ENCODE data around the gene SEMA5A.

The SEMA5A gene

DNA sequence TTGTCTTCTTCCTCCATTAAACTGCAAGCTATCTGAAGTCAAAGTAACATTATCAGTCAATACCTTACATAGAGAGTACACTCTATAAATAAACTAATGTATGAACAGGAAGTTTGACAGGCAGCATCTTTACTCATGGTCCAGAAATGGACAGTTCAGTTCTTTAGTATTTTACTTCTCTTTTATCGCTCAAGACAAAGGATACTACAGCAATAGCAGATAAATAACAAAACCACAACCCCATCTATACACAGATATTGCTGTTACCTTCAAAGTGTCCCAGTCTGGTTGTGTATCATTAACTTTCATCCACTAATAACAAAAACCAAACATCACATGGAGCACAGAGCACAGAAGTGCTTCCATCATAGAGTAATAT is 46.4 kb downstream of the SEMA5A start:
- H3K36me3 ChIP-seq (ENCODE audit: control insufficient read depth, insufficient read depth, low read length), result no peaks in the 10 kb centered on the region
- H3K27ac ChIP-seq (ENCODE audit: low read depth, low read length), result no peak overlapping the region
- H3K4me3 ChIP-seq (ENCODE audit: low read length), result no peak overlapping the region
- H3K9ac ChIP-seq (ENCODE audit: low read length), result no peak overlapping the region
- H3K27me3 ChIP-seq (ENCODE audit: control insufficient read depth, insufficient read depth, low read length), result no peaks in the 10 kb centered on the region
- H3K4me1 ChIP-seq (ENCODE audit: control insufficient read depth, insufficient read depth, low read length), result no peaks in the 10 kb centered on the region

DNA sequence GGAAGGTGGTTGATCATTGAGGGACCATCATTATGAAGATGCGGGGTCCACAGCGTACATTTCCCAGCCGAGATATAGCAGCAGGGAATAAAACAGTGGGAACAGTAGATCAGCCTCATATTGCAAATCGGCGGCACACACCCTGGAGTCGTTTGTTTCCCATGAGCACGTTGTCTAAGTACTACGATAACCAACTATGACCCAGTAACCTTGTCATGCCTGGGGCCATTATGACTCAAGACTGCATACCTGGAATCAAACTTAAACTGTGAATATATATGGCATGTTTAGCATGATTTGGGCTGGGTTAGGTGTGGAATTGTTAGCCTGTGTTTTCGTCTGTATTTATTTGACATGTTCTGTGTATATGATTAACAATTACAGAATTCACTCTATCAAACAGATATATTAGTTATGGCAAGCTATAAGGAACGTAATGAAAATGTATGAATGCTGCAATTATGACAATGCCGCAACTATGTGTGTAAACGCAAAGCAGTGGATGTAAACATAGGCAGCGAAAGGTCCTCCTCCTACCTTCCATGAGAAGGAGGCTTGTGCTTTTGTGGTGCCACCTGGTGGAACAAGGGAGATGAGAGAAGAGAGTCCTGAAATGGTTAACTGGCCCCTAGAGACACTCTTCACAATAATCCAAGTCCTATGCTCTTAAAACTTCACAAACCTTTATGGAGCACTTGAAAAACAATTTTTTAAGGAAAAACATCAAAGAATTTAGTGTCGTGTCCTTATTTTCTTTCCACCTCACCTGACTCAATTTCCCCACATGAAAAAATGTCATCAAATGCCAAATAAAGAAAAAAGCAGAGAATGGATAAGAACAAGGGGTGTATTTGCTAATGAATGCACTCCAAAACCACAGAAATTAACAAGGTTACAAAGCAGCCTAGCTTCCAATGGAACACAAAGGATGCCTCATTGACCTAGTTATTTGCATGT is 47.1 kb downstream of the SEMA5A start:
- Histone ChIP-seq H3K4me3 (ENCODE audit: low read length) (no peak overlapping the region), H3K27me3 (ENCODE audit: control insufficient read depth, insufficient read depth, low read length) (no peaks in the 10 kb centered on the region)

DNA sequence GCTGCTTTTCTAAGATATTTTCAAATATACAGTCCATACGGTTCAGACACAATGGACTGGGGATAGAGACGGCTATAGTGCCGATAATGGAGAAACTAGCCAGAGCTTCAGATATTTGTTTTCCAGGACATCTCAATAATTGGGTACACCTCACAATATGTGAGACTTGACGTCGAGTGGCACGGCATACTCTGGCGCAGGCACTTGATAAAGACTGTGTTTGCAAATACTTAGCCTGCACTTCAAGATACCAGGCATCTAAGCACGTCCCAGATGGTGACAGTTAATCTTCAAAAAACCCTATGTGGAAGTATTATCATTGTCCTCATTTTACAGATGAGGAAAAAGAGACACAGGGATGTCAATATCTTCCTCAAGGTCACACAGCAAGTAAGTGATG is 48.5 kb downstream of the SEMA5A start:
- no peak overlapping the region for H3K27ac ChIP-seq (ENCODE audit: low read depth, low read length)
- no peaks in the 10 kb centered on the region for H3K27me3 ChIP-seq (ENCODE audit: control insufficient read depth, insufficient read depth, low read length)
- no peak overlapping the region for H3K4me3 ChIP-seq (ENCODE audit: low read length)
- no peaks in the 10 kb centered on the region for H3K36me3 ChIP-seq (ENCODE audit: control insufficient read depth, insufficient read depth, low read length)
- H3K9ac ChIP-seq (ENCODE audit: low read length), result no peak overlapping the region
- no peaks in the 10 kb centered on the region for H3K4me1 ChIP-seq (ENCODE audit: control insufficient read depth, insufficient read depth, low read length)

More for the DNA sequence above, 47.1 kb downstream of the SEMA5A start:
- H3K9ac ChIP-seq (ENCODE audit: low read length), result no peak overlapping the region
- H3K27ac ChIP-seq (ENCODE audit: low read depth, low read length), result no peak overlapping the region
- no peaks in the 10 kb centered on the region for H3K36me3 ChIP-seq (ENCODE audit: control insufficient read depth, insufficient read depth, low read length)
- H3K4me1 ChIP-seq (ENCODE audit: control insufficient read depth, insufficient read depth, low read length), result no peaks in the 10 kb centered on the region

DNA sequence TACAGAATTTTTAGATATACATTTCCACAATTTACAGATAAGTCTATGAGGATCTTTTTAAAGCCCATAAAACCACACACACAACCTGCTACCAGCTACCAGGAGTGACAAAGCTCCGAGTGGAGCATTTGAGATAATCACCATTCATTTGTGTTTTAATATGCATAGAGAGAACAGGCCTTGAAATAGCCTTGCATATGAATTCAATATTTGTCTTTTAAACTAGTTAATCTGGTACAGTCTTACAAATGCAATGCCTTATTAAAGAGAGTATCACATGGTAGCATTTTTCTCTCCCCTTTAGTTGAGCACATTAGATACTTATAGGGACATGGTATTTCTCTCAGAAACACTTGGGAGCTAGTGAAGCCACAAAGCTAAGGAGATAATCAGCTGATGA is 49.1 kb downstream of the SEMA5A start:
- H3K27me3 ChIP-seq (ENCODE audit: control insufficient read depth, insufficient read depth, low read length), result no peaks in the 10 kb centered on the region
- H3K4me1 ChIP-seq (ENCODE audit: control insufficient read depth, insufficient read depth, low read length), result no peaks in the 10 kb centered on the region
- H3K9ac ChIP-seq (ENCODE audit: low read length), result no peak overlapping the region
- H3K4me3 ChIP-seq (ENCODE audit: low read length), result no peak overlapping the region
- H3K36me3 ChIP-seq (ENCODE audit: control insufficient read depth, insufficient read depth, low read length), result no peaks in the 10 kb centered on the region
- no peak overlapping the region for H3K27ac ChIP-seq (ENCODE audit: low read depth, low read length)

DNA sequence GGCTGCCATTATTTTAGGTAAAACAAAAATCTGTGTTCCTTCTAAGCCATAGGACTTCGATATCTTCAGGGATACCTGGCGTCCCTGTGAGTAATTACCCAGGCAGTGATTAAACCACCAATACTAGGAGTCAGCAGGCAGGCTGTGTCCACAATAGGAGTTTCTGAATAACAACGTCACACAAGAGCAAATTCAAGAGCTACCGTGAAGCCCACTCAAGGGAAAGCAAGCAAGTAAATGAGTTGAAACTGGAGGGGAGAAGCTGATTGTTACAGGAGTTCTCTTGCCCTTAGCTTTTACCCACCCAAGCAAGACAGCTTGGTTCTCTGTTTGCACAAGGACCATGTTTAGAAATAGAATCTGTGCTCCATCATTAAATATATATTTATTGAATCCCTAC is 50.8 kb downstream of the SEMA5A start:
- no peaks in the 10 kb centered on the region for H3K27me3 ChIP-seq (ENCODE audit: control insufficient read depth, insufficient read depth, low read length)
- no peak overlapping the region for H3K27ac ChIP-seq (ENCODE audit: low read depth, low read length)
- no peak overlapping the region for H3K9ac ChIP-seq (ENCODE audit: low read length)
- H3K36me3 ChIP-seq (ENCODE audit: control insufficient read depth, insufficient read depth, low read length), result no peaks in the 10 kb centered on the region
- H3K4me3 ChIP-seq (ENCODE audit: low read length), result no peak overlapping the region
- no peaks in the 10 kb centered on the region for H3K4me1 ChIP-seq (ENCODE audit: control insufficient read depth, insufficient read depth, low read length)

DNA sequence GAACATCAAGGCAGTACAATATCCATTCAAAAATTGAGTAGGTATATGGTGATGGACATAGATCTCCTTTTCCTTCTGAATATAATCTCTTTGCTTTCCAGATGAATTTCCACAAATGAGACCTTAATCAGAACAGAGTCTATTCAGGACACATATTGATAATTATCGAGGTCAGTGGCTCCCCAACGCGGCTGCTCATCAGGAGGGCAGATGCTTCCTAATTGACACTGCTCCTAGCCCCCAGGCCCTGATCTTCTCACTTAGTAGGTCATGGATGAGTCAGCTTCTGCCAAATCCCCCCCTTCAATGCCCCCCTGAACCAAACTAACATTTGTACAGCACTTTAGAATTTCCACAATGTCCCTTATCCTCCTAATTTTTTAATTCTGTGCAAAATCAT is 51.6 kb downstream of the SEMA5A start:
- Histone ChIP-seq H3K36me3 (ENCODE audit: control insufficient read depth, insufficient read depth, low read length) (no peaks in the 10 kb centered on the region), H3K27me3 (ENCODE audit: control insufficient read depth, insufficient read depth, low read length) (no peaks in the 10 kb centered on the region), H3K27ac (ENCODE audit: low read depth, low read length) (no peak overlapping the region), H3K4me1 (ENCODE audit: control insufficient read depth, insufficient read depth, low read length) (no peaks in the 10 kb centered on the region), H3K4me3 (ENCODE audit: low read length) (no peak overlapping the region), H3K9ac (ENCODE audit: low read length) (no peak overlapping the region)

DNA sequence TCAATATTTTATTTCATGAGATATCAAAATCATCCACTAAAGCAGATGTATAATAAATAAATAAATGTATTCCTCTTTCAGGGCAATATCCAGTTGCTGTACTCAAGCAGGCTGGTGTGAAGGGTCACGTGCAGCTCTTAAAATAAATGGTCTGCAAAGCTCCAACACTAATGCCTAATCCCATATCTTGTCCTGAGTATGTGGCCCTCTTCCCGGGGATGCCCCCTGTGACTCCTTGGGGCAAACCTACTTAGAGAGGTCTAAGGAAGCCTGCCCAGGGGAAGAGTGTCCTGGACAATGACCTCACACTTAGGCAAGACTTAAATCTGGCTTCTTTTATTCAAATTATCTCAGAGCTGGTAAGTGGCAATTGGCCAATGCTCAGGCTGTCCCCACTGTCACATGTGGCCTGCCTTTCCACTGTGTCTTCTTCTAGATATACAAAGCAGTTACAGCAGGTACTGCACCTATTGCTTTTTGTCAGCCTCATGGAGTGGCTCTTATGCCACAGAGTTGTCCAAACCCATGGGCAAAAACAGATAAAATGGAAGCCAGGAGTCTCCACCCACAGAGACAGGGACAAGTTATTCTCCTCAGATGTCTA is 55.3 kb downstream of the SEMA5A start:
- H3K9ac ChIP-seq (ENCODE audit: low read length), result no peak overlapping the region
- H3K27ac ChIP-seq (ENCODE audit: low read depth, low read length), result no peak overlapping the region
- H3K36me3 ChIP-seq (ENCODE audit: control insufficient read depth, insufficient read depth, low read length), result no peaks in the 10 kb centered on the region
- H3K4me3 ChIP-seq (ENCODE audit: low read length), result no peak overlapping the region
- H3K27me3 ChIP-seq (ENCODE audit: control insufficient read depth, insufficient read depth, low read length), result no peaks in the 10 kb centered on the region
- no peaks in the 10 kb centered on the region for H3K4me1 ChIP-seq (ENCODE audit: control insufficient read depth, insufficient read depth, low read length)

DNA sequence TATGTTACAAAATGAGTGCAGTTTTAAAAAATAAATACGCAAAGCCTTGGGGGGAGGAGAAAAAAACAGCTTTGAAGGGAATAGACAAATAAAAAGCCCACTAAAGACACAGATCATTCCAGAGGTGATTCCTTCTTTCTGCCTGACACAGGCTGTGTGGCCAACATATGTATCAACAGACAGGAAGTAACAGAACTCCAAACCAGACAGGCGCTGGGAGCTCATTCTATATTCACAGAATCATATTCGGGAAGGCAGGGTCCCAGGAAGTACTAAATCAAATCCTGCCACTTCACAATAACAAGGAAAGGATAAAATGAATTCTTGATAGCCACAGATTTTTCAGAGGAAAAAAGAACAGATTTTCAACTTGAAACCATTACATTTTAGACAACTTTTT is 62.1 kb downstream of the SEMA5A start:
- Histone ChIP-seq H3K36me3 (ENCODE audit: control insufficient read depth, insufficient read depth, low read length) (no peaks in the 10 kb centered on the region), H3K4me3 (ENCODE audit: low read length) (no peak overlapping the region), H3K27me3 (ENCODE audit: control insufficient read depth, insufficient read depth, low read length) (no peaks in the 10 kb centered on the region), H3K9ac (ENCODE audit: low read length) (no peak overlapping the region), H3K4me1 (ENCODE audit: control insufficient read depth, insufficient read depth, low read length) (no peaks in the 10 kb centered on the region), H3K27ac (ENCODE audit: low read depth, low read length) (no peak overlapping the region)

DNA sequence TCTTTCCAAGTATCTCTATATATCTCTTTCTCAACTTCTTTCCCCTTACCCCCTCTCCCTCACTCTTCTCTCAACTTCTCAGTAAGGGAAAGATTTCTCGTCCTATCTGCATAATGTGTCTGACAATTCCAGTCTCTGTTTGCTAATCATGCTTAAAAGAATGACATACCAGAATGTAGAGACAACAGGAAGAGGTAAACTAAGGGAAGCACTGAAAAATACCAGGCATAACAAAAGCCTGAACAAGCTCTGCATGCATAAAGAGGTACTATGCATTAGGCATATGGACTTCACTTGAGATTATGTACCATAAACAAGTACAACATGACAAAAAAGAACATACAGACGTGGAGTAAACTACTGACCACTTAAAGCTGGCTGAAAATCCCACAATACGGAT is 62.6 kb downstream of the SEMA5A start:
- Histone ChIP-seq H3K4me3 (ENCODE audit: low read length) (no peak overlapping the region), H3K9ac (ENCODE audit: low read length) (no peak overlapping the region), H3K27ac (ENCODE audit: low read depth, low read length) (no peak overlapping the region), H3K4me1 (ENCODE audit: control insufficient read depth, insufficient read depth, low read length) (no peaks in the 10 kb centered on the region), H3K36me3 (ENCODE audit: control insufficient read depth, insufficient read depth, low read length) (no peaks in the 10 kb centered on the region), H3K27me3 (ENCODE audit: control insufficient read depth, insufficient read depth, low read length) (no peaks in the 10 kb centered on the region)

DNA sequence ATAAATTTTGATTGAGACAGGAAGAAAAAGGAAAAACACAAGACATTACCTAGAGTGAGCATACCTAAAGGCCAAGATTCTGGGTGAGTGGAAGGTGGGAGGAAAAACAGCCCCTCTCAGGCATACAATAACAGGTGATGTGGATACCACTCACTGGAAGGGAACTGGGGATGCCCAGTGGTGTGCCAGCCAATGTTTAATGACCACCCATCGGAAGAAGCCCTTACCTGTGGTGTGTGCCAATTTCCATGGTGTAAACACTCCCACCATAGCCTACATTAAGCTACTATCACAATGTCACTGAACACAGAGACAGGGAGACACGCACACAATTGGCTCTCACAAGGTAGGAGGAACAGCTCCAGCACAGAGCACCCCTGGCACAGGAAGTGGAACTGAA is 63.5 kb downstream of the SEMA5A start:
- Histone ChIP-seq H3K4me1 (ENCODE audit: control insufficient read depth, insufficient read depth, low read length) (no peaks in the 10 kb centered on the region), H3K36me3 (ENCODE audit: control insufficient read depth, insufficient read depth, low read length) (no peaks in the 10 kb centered on the region), H3K27me3 (ENCODE audit: control insufficient read depth, insufficient read depth, low read length) (no peaks in the 10 kb centered on the region), H3K27ac (ENCODE audit: low read depth, low read length) (no peak overlapping the region), H3K4me3 (ENCODE audit: low read length) (no peak overlapping the region), H3K9ac (ENCODE audit: low read length) (no peak overlapping the region)

DNA sequence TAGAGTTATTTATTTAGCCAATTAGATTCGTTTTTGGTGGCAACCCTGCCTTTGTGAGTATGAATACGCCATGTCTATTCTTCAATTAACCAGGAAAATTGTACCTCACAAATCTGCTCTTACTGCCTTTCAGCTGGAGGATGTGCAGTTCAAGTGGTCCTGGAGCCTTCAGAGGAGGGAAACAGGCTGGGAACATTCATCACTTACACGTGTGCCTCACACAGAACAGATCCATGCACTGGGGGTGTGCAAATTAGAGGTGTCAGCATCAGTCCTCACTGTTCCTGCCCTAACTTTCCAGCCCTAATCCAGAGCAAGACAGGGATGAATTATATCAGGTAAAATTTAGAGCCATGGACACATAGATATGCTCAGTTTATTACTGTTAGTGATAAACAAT is 65.4 kb downstream of the SEMA5A start:
- Histone ChIP-seq H3K4me3 (ENCODE audit: low read length) (no peak overlapping the region), H3K9ac (ENCODE audit: low read length) (no peak overlapping the region), H3K36me3 (ENCODE audit: control insufficient read depth, insufficient read depth, low read length) (no peaks in the 10 kb centered on the region), H3K27ac (ENCODE audit: low read depth, low read length) (no peak overlapping the region), H3K27me3 (ENCODE audit: control insufficient read depth, insufficient read depth, low read length) (no peaks in the 10 kb centered on the region), H3K4me1 (ENCODE audit: control insufficient read depth, insufficient read depth, low read length) (no peaks in the 10 kb centered on the region)

DNA sequence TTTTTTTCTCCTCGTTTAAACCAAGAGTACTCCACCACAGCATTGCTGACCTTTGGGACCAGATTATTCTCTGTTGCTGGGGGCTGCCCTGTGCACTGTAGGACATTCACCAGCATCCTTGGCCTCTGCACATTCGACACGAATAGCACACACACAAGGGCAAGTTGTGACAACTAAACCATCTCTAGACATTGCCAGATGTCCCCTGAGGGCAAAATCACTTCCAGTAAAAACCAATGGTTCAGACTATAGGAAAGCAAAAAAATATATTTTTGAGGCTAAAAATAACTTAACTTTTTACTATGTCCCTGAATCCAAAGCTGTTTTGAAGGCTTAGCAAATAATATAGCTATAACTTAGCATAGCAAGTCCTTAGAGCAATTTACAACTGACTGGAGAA is 65.9 kb downstream of the SEMA5A start:
- Histone ChIP-seq H3K4me3 (ENCODE audit: low read length) (no peak overlapping the region), H3K27me3 (ENCODE audit: control insufficient read depth, insufficient read depth, low read length) (no peaks in the 10 kb centered on the region), H3K27ac (ENCODE audit: low read depth, low read length) (no peak overlapping the region), H3K4me1 (ENCODE audit: control insufficient read depth, insufficient read depth, low read length) (no peaks in the 10 kb centered on the region), H3K9ac (ENCODE audit: low read length) (no peak overlapping the region), H3K36me3 (ENCODE audit: control insufficient read depth, insufficient read depth, low read length) (no peaks in the 10 kb centered on the region)

DNA sequence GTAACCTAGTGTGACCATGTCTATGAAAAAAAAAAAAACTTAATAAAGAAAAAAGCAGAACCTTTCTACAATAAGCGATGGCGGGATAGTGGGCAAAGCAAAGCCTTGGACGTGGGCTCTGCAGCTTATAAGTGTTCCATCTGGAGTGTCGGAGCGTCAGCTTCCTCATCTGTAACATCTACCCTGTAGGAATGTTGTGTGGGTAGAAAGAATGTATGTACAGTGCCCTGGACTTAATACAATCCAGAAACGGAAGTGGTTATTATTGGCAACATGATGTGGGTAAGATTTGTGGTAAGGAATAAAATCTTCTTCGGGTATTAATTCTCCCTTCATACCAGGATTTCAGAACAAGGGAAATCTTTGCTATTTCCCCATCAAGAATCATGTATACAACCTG is 66.5 kb downstream of the SEMA5A start:
- H3K27me3 ChIP-seq (ENCODE audit: control insufficient read depth, insufficient read depth, low read length), result no peaks in the 10 kb centered on the region
- H3K4me3 ChIP-seq (ENCODE audit: low read length), result no peak overlapping the region
- no peak overlapping the region for H3K27ac ChIP-seq (ENCODE audit: low read depth, low read length)
- H3K9ac ChIP-seq (ENCODE audit: low read length), result no peak overlapping the region
- no peaks in the 10 kb centered on the region for H3K36me3 ChIP-seq (ENCODE audit: control insufficient read depth, insufficient read depth, low read length)
- H3K4me1 ChIP-seq (ENCODE audit: control insufficient read depth, insufficient read depth, low read length), result no peaks in the 10 kb centered on the region

Data from rectal smooth muscle tissue (tissue), 1 donor.